Vagina (tissue), 2 donors: Measurements from ENCODE around the gene EN2.

Experiments
- POLR2A ChIP-seq, 2 donors: fragments of 450-650 bp; IDR thresholded peaks; one replicate each; pipeline ENCODE4 v1.6.1; 2017; ENCODE audit warnings: antibody characterized with exemption in 2 of 2, mild to moderate bottlenecking in 2 of 2, moderate library complexity in 2 of 2
- POLR2AphosphoS5 ChIP-seq, 2 donors: sonication (generic); formaldehyde crosslinking; IDR thresholded peaks; one replicate each; pipeline ENCODE4 v1.9.0; 2017; ENCODE audit warnings: antibody characterized with exemption in 2 of 2, mild to moderate bottlenecking in 2 of 2, low read depth in 1 of 2; ENCODE audit not compliant: insufficient read depth in 1 of 2
- TF ChIP-seq, protein P1 (sequence below), 3 experiments: fragments of 450-650 bp in 2 of 3; fragments of 200-600 bp in 1 of 3; sonication (generic) in 1 of 3; IDR thresholded peaks; one replicate each; pipeline ENCODE4 v1.5.1; 2017 to 2019; ENCODE audit warnings: antibody characterized with exemption in 3 of 3, mild to moderate bottlenecking in 2 of 3, moderate library complexity in 2 of 3

DNA sequence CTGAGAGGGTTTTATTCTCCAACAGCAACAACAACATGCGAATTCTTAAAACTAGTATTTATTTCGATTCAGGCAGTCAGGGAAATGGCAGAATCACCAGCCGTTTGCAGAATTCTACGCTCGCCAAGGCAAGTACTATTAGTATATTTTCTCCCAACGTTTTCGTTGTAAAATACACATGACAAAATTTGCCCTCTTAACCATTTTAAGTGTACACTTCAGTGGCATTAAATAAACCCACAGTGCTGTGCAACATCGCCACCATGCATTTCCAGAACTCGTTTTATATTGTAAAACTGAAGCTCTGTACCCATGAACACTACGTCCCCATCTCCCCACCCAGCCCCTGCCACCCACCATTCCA lies 10.8 kb downstream of the EN2 start:
- no peak for TF ChIP-seq POLR2AphosphoS5 (IDR thresholded peaks at IDR 0.05; ENCODE audit: insufficient read depth in 1 of 2, low read depth in 1 of 2)
- TF ChIP-seq, protein P1, sequence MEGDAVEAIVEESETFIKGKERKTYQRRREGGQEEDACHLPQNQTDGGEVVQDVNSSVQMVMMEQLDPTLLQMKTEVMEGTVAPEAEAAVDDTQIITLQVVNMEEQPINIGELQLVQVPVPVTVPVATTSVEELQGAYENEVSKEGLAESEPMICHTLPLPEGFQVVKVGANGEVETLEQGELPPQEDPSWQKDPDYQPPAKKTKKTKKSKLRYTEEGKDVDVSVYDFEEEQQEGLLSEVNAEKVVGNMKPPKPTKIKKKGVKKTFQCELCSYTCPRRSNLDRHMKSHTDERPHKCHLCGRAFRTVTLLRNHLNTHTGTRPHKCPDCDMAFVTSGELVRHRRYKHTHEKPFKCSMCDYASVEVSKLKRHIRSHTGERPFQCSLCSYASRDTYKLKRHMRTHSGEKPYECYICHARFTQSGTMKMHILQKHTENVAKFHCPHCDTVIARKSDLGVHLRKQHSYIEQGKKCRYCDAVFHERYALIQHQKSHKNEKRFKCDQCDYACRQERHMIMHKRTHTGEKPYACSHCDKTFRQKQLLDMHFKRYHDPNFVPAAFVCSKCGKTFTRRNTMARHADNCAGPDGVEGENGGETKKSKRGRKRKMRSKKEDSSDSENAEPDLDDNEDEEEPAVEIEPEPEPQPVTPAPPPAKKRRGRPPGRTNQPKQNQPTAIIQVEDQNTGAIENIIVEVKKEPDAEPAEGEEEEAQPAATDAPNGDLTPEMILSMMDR (IDR thresholded peaks at IDR 0.05) = no peak
- TF ChIP-seq POLR2A (IDR thresholded peaks at IDR 0.05) = no peak
